Naive thymus-derived CD4-positive, alpha-beta T cell (primary cell): Measurements from ENCODE around the gene OPN1SW. TPM values are rescaled to one million over a fixed set of nuclear protein-coding genes. Genes with fewer than 3 reads are reported as not detected.

ENCODE experiments used
- ATAC-seq: fragments of 150-1000 bp; cut with Tn5 transposase; 2 replicates; pipeline ENCODE4 v1.10.0; 2021; ENCODE audit warnings: mild to moderate bottlenecking, moderate library complexity
- CTCF ChIA-PET: fragments of 350-600 bp; sonication (Branson Sonifier 250); formaldehyde crosslinking; loops from one replicate; lab custom pipeline; 2021; ENCODE audit warnings: antibody characterized with exemption; lab: Charles Lee
- POLR2A ChIA-PET: fragments of 350-600 bp; sonication (Branson Sonifier 250); formaldehyde crosslinking; loops from one replicate; lab custom pipeline; 2021; ENCODE audit warnings: antibody characterized with exemption, inconsistent platforms; lab: Charles Lee
- DNase-seq, 9 donors: peaks; one replicate each; pipeline versions ENCODE4 v3.0.0 to v3.0.0-alpha.2; 2020 to 2022; ENCODE audit warnings: mixed read lengths in 1 of 9
- H3K27ac ChIP-seq: one replicate; pipeline ENCODE4 v1.7.0; 2013; ENCODE audit warnings: mild to moderate bottlenecking, low read depth, low read length, moderate library complexity
- H3K27me3 ChIP-seq, 2 donors: one replicate each; pipeline ENCODE4 v1.7.0; 2013; ENCODE audit warnings: low read length in 2 of 2, mild to moderate bottlenecking in 2 of 2, moderate library complexity in 2 of 2; ENCODE audit not compliant: control insufficient read depth in 2 of 2, insufficient read depth in 2 of 2
- H3K36me3 ChIP-seq, 3 experiments: 1 replicate in 2 of 3; 2 replicates in 1 of 3; pipeline ENCODE4 v1.7.0; 2013; ENCODE audit warnings: low read length in 3 of 3, mild to moderate bottlenecking in 3 of 3, moderate library complexity in 1 of 3; ENCODE audit not compliant: insufficient read depth in 3 of 3, control insufficient read depth in 2 of 3
- H3K4me1 ChIP-seq, 2 donors: one replicate each; pipeline ENCODE4 v1.7.0; 2013; ENCODE audit warnings: low read length in 2 of 2, mild to moderate bottlenecking in 2 of 2, moderate library complexity in 1 of 2; ENCODE audit not compliant: control insufficient read depth in 2 of 2, insufficient read depth in 2 of 2
- H3K4me3 ChIP-seq: 2 replicates; pipeline ENCODE4 v1.7.0; 2013; ENCODE audit warnings: mild to moderate bottlenecking, low read length
- H3K9me3 ChIP-seq, 3 experiments: 1 replicate in 2 of 3; 2 replicates in 1 of 3; pipeline ENCODE4 v1.7.0; 2013; ENCODE audit warnings: low read length in 3 of 3; ENCODE audit not compliant: control insufficient read depth in 2 of 3
- H3K27ac Mint-ChIP-seq, 9 donors: one replicate each; pipeline ENCODE4 v1.8.0; 2020 to 2022; ENCODE audit warnings: mixed read lengths in 9 of 9, mild to moderate bottlenecking in 8 of 9, moderate library complexity in 5 of 9, inconsistent platforms in 2 of 9
- H3K27me3 Mint-ChIP-seq, 5 donors: one replicate each; pipeline ENCODE4 v1.8.0; 2021 to 2022; ENCODE audit warnings: mixed read lengths in 5 of 5, mild to moderate bottlenecking in 1 of 5
- H3K36me3 Mint-ChIP-seq, 5 donors: one replicate each; pipeline ENCODE4 v1.8.0; 2020 to 2022; ENCODE audit warnings: mixed read lengths in 5 of 5, mild to moderate bottlenecking in 3 of 5, inconsistent platforms in 1 of 5
- H3K4me1 Mint-ChIP-seq, 7 donors: one replicate each; pipeline ENCODE4 v1.8.0; 2020 to 2022; ENCODE audit warnings: mixed read lengths in 7 of 7, mild to moderate bottlenecking in 3 of 7, inconsistent platforms in 1 of 7
- H3K4me3 Mint-ChIP-seq, 10 donors: one replicate each; pipeline ENCODE4 v1.8.0; 2020 to 2022; ENCODE audit warnings: mild to moderate bottlenecking in 10 of 10, mixed read lengths in 10 of 10, moderate library complexity in 6 of 10, inconsistent platforms in 2 of 10
- H3K9me3 Mint-ChIP-seq, 11 donors: one replicate each; pipeline ENCODE4 v1.8.0; 2020 to 2022; ENCODE audit warnings: mixed read lengths in 11 of 11, mild to moderate bottlenecking in 4 of 11, inconsistent platforms in 1 of 11, moderate library complexity in 1 of 11
- intact Hi-C, 2 donors: fragments of 100-400 bp; cut with micrococcal nuclease; formaldehyde crosslinking; loops; one replicate each; pipeline ENCODE4 v1.15.1; 2023
- polyA plus RNA-seq, 2 donors: library from polyadenylated mRNA; unstranded; fragments of 300-500 nt; fragmentation: Illumina TruSeq; gene quantifications; one replicate each; pipeline ENCODE4 v1.2.3, GENCODE V29; 2021
- total RNA-seq, 6 experiments: library from RNA in 5 of 6; stranded (reverse) in 5 of 6; gene quantifications; 1 replicate in 5 of 6; 2 replicates in 1 of 6; pipeline ENCODE4 v1.2.3 and lab custom pipeline; 2021 to 2026

OPN1SW gene, protein sequence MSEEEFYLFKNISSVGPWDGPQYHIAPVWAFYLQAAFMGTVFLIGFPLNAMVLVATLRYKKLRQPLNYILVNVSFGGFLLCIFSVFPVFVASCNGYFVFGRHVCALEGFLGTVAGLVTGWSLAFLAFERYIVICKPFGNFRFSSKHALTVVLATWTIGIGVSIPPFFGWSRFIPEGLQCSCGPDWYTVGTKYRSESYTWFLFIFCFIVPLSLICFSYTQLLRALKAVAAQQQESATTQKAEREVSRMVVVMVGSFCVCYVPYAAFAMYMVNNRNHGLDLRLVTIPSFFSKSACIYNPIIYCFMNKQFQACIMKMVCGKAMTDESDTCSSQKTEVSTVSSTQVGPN
- total RNA-seq (not detected), polyA plus RNA-seq (not detected), total RNA-seq (lab: John Stamatoyannopoulos, UW) (not detected)

- Histone ChIP-seq H3K9me3 (no peaks in the 10 kb centered on the region), H3K4me1 (no peaks in the 10 kb centered on the region), H3K4me3 (no peak within 1 kb of the TSS), H3K36me3 (peaks cover 0 to 12% (median 6%) of the 10 kb centered on the region in 3 experiments), H3K27me3 (no peaks in the 10 kb centered on the region), H3K27ac (no peak within 1 kb of the TSS)
- H3K9me3 Mint-ChIP-seq = peaks cover 0 to 16% (median 10%) of the 10 kb centered on the region in 11 donors
- H3K36me3 Mint-ChIP-seq = peaks cover 16 to 38% (median 30%) of the 10 kb centered on the region in 5 donors
- POLR2A ChIA-PET = no interaction called here
- H3K27me3 Mint-ChIP-seq = peaks cover 0 to 2% (median 0%) of the 10 kb centered on the region in 5 donors
- no peak within 1 kb of the TSS for H3K27ac Mint-ChIP-seq
- no peak within 1 kb of the TSS for H3K4me3 Mint-ChIP-seq
- CTCF ChIA-PET = no interaction called here
- H3K4me1 Mint-ChIP-seq = no peaks in the 10 kb centered on the region
- no peak for DNase-seq
- no peak for ATAC-seq
- intact Hi-C loops = no loop called here
Measured at GRCh38 chr7:128775744-128776474, at the start of gene OPN1SW. TSS of gene OPN1SW (minus strand) at chr7:128775794. CDS start at chr7:128775781, 13 bp downstream.

DNA sequence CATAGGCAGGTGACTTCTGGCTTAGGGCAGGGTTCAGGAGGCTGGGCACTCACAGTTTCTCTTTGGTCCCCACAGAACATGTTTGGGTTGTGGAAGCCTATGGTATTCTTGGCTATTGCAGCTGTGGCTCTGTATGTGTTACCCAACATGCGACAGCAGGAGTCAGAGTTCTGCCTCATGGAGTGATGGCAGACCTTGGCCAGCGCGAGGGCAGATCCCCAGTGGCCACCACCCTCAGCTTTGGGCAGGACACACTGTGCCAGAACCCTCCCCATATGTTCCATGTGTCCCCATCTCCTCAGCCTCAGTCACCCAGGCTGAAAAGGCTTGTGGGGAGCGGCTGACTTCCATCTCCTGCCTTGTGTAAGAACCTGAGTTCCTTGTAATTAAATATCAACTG is 46.1 kb upstream of the OPN1SW start:
- H3K36me3 Mint-ChIP-seq = no peaks in the 10 kb centered on the region
- intact Hi-C loops = no loop called here
- no peaks in the 10 kb centered on the region for H3K4me1 ChIP-seq
- no peak overlapping the region for H3K27ac ChIP-seq
- H3K4me1 Mint-ChIP-seq = peaks cover 3 to 19% (median 14%) of the 10 kb centered on the region in 7 donors
- no peaks in the 10 kb centered on the region for H3K36me3 ChIP-seq
- H3K27me3 ChIP-seq = no peaks in the 10 kb centered on the region
- no peak overlapping the region for H3K27ac Mint-ChIP-seq
- CTCF ChIA-PET = no interaction called here
- no peak overlapping the region for H3K4me3 ChIP-seq
- DNase-seq (no peak), ATAC-seq (no peak)
- peaks cover 0 to 2% (median 0%) of the 10 kb centered on the region in 11 donors for H3K9me3 Mint-ChIP-seq
- POLR2A ChIA-PET = no interaction called here
- no peak overlapping the region for H3K4me3 Mint-ChIP-seq
- no peaks in the 10 kb centered on the region for H3K9me3 ChIP-seq
- peaks cover 0 to 15% (median 7%) of the 10 kb centered on the region in 5 donors for H3K27me3 Mint-ChIP-seq

GRCh38 chr7:128818694-128819093 is 43.1 kb upstream of the OPN1SW start:
- H3K27ac Mint-ChIP-seq = no peak overlapping the region
- H3K9me3 Mint-ChIP-seq = peaks cover 0 to 2% (median 0%) of the 10 kb centered on the region in 11 donors
- H3K4me1 Mint-ChIP-seq = peaks cover 3 to 19% (median 14%) of the 10 kb centered on the region in 7 donors
- H3K36me3 Mint-ChIP-seq = no peaks in the 10 kb centered on the region
- H3K27me3 ChIP-seq = no peaks in the 10 kb centered on the region
- POLR2A ChIA-PET = no interaction called here
- H3K27me3 Mint-ChIP-seq = peaks cover 0 to 14% (median 0%) of the 10 kb centered on the region in 5 donors
- H3K4me1 ChIP-seq = no peaks in the 10 kb centered on the region
- no peak overlapping the region for H3K27ac ChIP-seq
- no peak overlapping the region for H3K4me3 ChIP-seq
- H3K9me3 ChIP-seq = no peaks in the 10 kb centered on the region
- no peak overlapping the region for H3K4me3 Mint-ChIP-seq
- intact Hi-C loops = no loop called here
- H3K36me3 ChIP-seq = no peaks in the 10 kb centered on the region
- DNase-seq (no peak), ATAC-seq (no peak)
- CTCF ChIA-PET = no interaction called here

- Mint-ChIP-seq H3K27ac (no peak overlapping the region), H3K36me3 (no peaks in the 10 kb centered on the region), H3K4me1 (peaks cover 3 to 15% (median 9%) of the 10 kb centered on the region in 7 donors), H3K9me3 (peaks cover 0 to 2% (median 0%) of the 10 kb centered on the region in 11 donors), H3K27me3 (peaks cover 0 to 5% (median 0%) of the 10 kb centered on the region in 5 donors), H3K4me3 (no peak overlapping the region)
- Histone ChIP-seq H3K4me1 (no peaks in the 10 kb centered on the region), H3K27me3 (no peaks in the 10 kb centered on the region), H3K36me3 (no peaks in the 10 kb centered on the region), H3K27ac (no peak overlapping the region), H3K4me3 (no peak overlapping the region), H3K9me3 (no peaks in the 10 kb centered on the region)
- ATAC-seq (no peak), DNase-seq (no peak)
- CTCF ChIA-PET = interaction anchor here (0.6 kb wide), 1 partner anchor 28 kb away, joined by 3 read pairs; no protein-coding TSS in a partner anchor
- POLR2A ChIA-PET = no interaction called here
- intact Hi-C loops = no loop called here
Measured at GRCh38 chr7:128815289-128815942, 39.8 kb upstream of the OPN1SW start.

DNA sequence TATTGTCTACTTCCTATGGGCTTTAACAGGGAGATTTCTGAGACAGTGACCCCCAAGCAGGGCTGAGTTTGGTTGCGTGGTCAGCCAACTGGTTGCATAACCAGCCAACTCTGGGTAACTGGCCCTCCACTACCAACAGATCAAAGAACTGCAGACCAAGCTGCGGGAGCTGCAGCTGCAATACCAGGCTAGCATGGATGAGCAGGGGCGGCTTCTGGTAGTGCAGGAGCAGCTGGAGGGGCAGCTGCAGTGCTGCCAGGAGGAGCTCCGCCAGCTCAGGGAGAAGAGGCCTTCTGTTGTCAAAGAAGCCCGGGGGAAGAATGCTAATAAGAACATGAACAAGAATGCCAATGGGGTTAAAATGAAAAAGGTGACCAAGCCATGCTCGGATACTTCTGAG is 38.9 kb upstream of the OPN1SW start:
- Histone ChIP-seq H3K9me3 (no peaks in the 10 kb centered on the region), H3K4me3 (no peak overlapping the region), H3K27me3 (no peaks in the 10 kb centered on the region), H3K4me1 (no peaks in the 10 kb centered on the region), H3K27ac (no peak overlapping the region), H3K36me3 (no peaks in the 10 kb centered on the region)
- Mint-ChIP-seq H3K27me3 (peaks cover 0 to 2% (median 0%) of the 10 kb centered on the region in 5 donors), H3K4me1 (peaks cover 0 to 5% (median 1%) of the 10 kb centered on the region in 7 donors), H3K36me3 (no peaks in the 10 kb centered on the region), H3K27ac (no peak overlapping the region), H3K4me3 (no peak overlapping the region), H3K9me3 (peaks cover 0 to 2% (median 0%) of the 10 kb centered on the region in 11 donors)
- ATAC-seq (no peak), DNase-seq (no peak)
- CTCF ChIA-PET = no interaction called here
- intact Hi-C loops = no loop called here
- POLR2A ChIA-PET = no interaction called here

DNA sequence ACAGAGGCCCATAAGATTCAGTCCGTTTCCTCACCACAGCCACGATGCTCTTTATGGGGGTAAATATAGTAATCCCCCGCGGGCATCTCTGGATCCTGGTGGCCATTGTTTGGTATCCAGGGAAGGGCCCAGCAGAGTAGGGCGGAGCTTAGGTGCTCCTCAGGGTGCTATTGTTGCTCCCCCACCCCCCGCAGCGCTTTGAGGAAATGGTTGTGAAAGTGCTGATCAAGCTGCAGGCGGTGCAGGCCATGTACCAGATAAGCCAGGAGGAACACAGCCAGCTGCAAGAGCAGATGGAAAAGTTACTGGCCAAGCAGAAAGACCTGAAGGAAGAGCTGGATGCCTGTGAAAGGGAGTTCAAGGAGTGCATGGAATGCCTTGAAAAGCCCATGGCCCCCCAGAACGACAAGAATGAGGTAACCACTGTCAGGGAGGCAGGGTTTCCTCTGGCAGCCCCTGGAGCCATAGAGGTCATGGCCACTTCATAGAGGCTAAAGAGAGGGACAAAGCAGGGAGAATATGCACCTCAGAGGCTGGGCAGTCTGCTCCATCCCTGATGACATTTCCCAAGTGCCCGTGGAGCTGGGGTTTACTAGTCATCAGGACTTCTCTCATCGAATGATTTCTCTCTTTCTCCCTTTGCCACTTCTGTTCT is 37.0 kb upstream of the OPN1SW start:
- Histone ChIP-seq H3K27me3 (no peaks in the 10 kb centered on the region), H3K4me3 (no peak overlapping the region), H3K9me3 (no peaks in the 10 kb centered on the region), H3K27ac (no peak overlapping the region), H3K4me1 (no peaks in the 10 kb centered on the region), H3K36me3 (no peaks in the 10 kb centered on the region)
- Mint-ChIP-seq H3K27me3 (peaks cover 0 to 2% (median 0%) of the 10 kb centered on the region in 5 donors), H3K9me3 (peaks cover 0 to under 1% (median 0%) of the 10 kb centered on the region in 11 donors), H3K4me3 (no peak overlapping the region), H3K36me3 (peaks cover 0 to 3% (median 0%) of the 10 kb centered on the region in 5 donors), H3K4me1 (peaks cover 0 to 3% (median 0%) of the 10 kb centered on the region in 7 donors), H3K27ac (no peak overlapping the region)
- no peak for DNase-seq
- ChIA-PET CTCF (no interaction called here), POLR2A (no interaction called here)
- intact Hi-C loops = no loop called here
- ATAC-seq = no peak
